Activated CD4-positive, alpha-beta T cell treated with anti-CD3 and anti-CD28 coated beads for 24 hours (primary cell): Measurements from ENCODE around the gene GALNS.

ENCODE experiments used
- DNase-seq, 2 donors: peaks; one replicate each; pipeline ENCODE4 v3.0.0-alpha.2; 2020; ENCODE audit warnings: low read depth in 2 of 2

Gene GALNS

GRCh38 chr16:88817785-88818574 lies 38.8 kb downstream of the GALNS start:
- no peak for DNase-seq

- DNase-seq, result no peak
Observed at GRCh38 chr16:88816736-88817535, 39.8 kb downstream of the GALNS start.

- no peak for DNase-seq
Observed at GRCh38 chr16:88815901-88816589, 40.7 kb downstream of the GALNS start.

- no peak for DNase-seq
Observed at GRCh38 chr16:88815227-88815626, 41.5 kb downstream of the GALNS start.

GRCh38 chr16:88814144-88814502 lies 42.6 kb downstream of the GALNS start:
- DNase-seq, result no peak

- DNase-seq, result no peak
Observed at GRCh38 chr16:88813269-88814143, 43.2 kb downstream of the GALNS start.

- no peak for DNase-seq
Observed at GRCh38 chr16:88812513-88813268, 44.1 kb downstream of the GALNS start.

GRCh38 chr16:88811769-88812512 lies 44.8 kb downstream of the GALNS start, which contains the start of gene APRT:
Gene APRT (minus strand): TSS chr16:88811928. CDS start chr16:88811899, 29 bp downstream.
- peak; percentile 97 to 98 for DNase-seq

- DNase-seq, result no peak
Observed at GRCh38 chr16:88810912-88811768, 45.6 kb downstream of the GALNS start.

GRCh38 chr16:88810166-88810911 lies 46.4 kb downstream of the GALNS start:
- DNase-seq, result no peak

- DNase-seq, result no peak
Observed at GRCh38 chr16:88809676-88810165, 47.0 kb downstream of the GALNS start.

GRCh38 chr16:88809068-88809675 lies 47.6 kb downstream of the GALNS start:
- no peak for DNase-seq

- DNase-seq, result peak in 1 of 2 donors; percentile 15
Observed at GRCh38 chr16:88807626-88808453, 48.9 kb downstream of the GALNS start.

- no peak for DNase-seq
Observed at GRCh38 chr16:88807142-88807625, 49.6 kb downstream of the GALNS start.

GRCh38 chr16:88806491-88807111 lies 50.1 kb downstream of the GALNS start:
- no peak for DNase-seq

- DNase-seq, result no peak
Observed at GRCh38 chr16:88805887-88806393, 50.8 kb downstream of the GALNS start.
